Measurements from ENCODE around the gene TAGLN3. TPM values are rescaled to one million over a fixed set of nuclear protein-coding genes. Genes with fewer than 3 reads are reported as not detected.

TAGLN3 gene
- total and polyA plus RNA-seq, 11 donors, result 0.25 to 1.7 (median 0.77) TPM; not detected in 4

DNA sequence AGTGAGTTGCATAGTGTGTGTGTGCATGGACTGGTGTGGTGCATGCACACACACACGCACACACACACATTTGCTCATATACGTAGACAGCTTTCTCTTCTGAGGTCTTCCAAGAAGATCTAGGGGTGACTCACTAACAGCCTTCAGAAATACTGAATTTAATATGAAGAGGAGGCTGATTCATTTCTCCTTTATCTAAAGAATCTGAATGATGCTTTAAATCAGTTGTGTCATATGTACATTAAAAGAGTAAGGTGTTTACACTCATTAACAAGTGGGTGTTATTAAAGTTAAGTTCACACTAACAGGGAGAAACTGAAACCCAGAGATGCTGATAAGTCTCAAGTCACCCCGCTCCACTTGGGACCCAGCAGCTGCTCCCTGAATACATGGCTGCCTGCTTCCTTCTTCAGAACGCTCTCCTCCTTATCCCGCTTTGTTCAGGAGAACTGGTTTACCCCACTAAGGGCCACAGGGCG lies 57.8 kb downstream of the TAGLN3 start:
- WGBS, 4 donors, result 86 to 92% (median 89%) methylated on average over 6 of the region's 6 CpGs
- ATAC-seq (no peak), DNase-seq (no peak)
- no peak overlapping the region for H3K27ac ChIP-seq
- H3K9me3 ChIP-seq, result no peaks in the 10 kb centered on the region
- H3K36me3 ChIP-seq, result no peaks in the 10 kb centered on the region
- TF ChIP-seq, protein P1, sequence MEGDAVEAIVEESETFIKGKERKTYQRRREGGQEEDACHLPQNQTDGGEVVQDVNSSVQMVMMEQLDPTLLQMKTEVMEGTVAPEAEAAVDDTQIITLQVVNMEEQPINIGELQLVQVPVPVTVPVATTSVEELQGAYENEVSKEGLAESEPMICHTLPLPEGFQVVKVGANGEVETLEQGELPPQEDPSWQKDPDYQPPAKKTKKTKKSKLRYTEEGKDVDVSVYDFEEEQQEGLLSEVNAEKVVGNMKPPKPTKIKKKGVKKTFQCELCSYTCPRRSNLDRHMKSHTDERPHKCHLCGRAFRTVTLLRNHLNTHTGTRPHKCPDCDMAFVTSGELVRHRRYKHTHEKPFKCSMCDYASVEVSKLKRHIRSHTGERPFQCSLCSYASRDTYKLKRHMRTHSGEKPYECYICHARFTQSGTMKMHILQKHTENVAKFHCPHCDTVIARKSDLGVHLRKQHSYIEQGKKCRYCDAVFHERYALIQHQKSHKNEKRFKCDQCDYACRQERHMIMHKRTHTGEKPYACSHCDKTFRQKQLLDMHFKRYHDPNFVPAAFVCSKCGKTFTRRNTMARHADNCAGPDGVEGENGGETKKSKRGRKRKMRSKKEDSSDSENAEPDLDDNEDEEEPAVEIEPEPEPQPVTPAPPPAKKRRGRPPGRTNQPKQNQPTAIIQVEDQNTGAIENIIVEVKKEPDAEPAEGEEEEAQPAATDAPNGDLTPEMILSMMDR (IDR thresholded peaks at IDR 0.05), result no peak
- TF ChIP-seq POLR2A (IDR thresholded peaks at IDR 0.05), result no peak
- peaks cover 0 to 2% (median 0%) of the 10 kb centered on the region in 9 donors for H3K27me3 ChIP-seq
- no peaks in the 10 kb centered on the region for H3K4me1 ChIP-seq
- intact Hi-C loops (cut with DNase I), result no loop called here
- H3K4me3 ChIP-seq, result no peak overlapping the region

DNA sequence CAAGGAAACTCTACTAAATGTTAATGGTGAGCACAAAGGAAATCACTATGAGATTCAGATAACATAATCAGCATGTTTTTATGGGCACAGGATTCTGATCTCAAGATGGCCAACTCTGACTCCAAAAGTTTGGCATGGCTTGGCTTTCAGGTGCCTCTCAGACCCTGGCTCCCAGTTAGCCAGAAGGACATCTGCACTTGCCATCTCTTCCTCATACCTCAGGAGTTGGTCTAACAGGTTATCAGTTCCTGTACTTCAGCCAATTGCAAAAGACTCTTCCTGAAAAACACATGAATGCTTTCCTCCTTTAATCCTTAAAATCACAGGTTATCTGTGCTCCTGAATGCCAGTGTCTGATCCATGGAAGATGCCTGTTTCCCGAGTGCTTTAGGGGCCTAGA lies 60.8 kb downstream of the TAGLN3 start:
- ATAC-seq (no peak), DNase-seq (no peak)
- no peak overlapping the region for H3K4me3 ChIP-seq
- intact Hi-C loops (cut with DNase I), result no loop called here
- TF ChIP-seq, protein P1 (IDR thresholded peaks at IDR 0.05), result no peak
- TF ChIP-seq POLR2A (IDR thresholded peaks at IDR 0.05), result no peak
- no peaks in the 10 kb centered on the region for H3K36me3 ChIP-seq
- no peaks in the 10 kb centered on the region for H3K27me3 ChIP-seq
- H3K4me1 ChIP-seq, result no peaks in the 10 kb centered on the region
- H3K27ac ChIP-seq, result no peak overlapping the region
- no peaks in the 10 kb centered on the region for H3K9me3 ChIP-seq
- 73 to 93% (median 84%) methylated on average over 1 of the region's 1 CpG for WGBS, 4 donors

DNA sequence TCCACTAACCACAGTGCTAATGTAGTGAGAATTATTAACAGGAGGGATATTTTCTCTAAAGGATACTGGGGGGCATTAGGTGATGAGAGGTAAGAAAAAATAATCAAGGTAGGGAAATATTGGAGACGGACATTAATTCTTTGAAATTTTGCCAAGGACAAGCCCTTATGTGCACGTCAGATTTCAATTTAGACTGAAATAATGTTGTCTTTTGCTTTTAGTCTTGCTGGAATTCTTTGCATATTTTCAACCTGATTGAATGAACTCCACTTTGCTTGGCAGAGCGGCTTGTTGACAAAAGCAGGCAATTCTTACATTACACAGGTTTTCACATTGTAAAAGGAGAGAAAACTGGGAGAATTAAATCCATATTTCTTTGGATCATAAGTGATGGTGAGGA lies 62.4 kb downstream of the TAGLN3 start:
- ATAC-seq, result no peak
- 53 to 67% (median 62%) methylated on average over 3 of the region's 3 CpGs for WGBS, 4 donors
- Histone ChIP-seq H3K27ac (no peak overlapping the region), H3K9me3 (no peaks in the 10 kb centered on the region), H3K4me1 (no peaks in the 10 kb centered on the region), H3K36me3 (no peaks in the 10 kb centered on the region), H3K27me3 (no peaks in the 10 kb centered on the region), H3K4me3 (no peak overlapping the region)
- TF ChIP-seq POLR2A (IDR thresholded peaks at IDR 0.05), result no peak
- TF ChIP-seq, protein P1 (IDR thresholded peaks at IDR 0.05), result no peak
- intact Hi-C loops (cut with DNase I), result no loop called here
- DNase-seq, result no peak

Other genes starting within 250 kb of the TAGLN3 start
- 100 to 1,000 TPM in 8 of 9 donors, 10 to 100 TPM in 1; 85.1 to 280 (median 121) TPM for gene PHLDB2, start 139.7 kb upstream of the TAGLN3 start, total RNA-seq
- 10 to 100 TPM; 59.0 to 87.2 TPM for gene PHLDB2, start 139.7 kb upstream of the TAGLN3 start, polyA plus RNA-seq
- gene ABHD10, start 19.9 kb upstream of the TAGLN3 start, total RNA-seq, result 10 to 100 TPM; 26.5 to 50.1 (median 41.8) TPM
- 10 to 100 TPM; 13.5 to 40.0 TPM for gene ABHD10, start 19.9 kb upstream of the TAGLN3 start, polyA plus RNA-seq
- gene TMPRSS7, start 35.8 kb downstream of the TAGLN3 start, total RNA-seq, result not detected
- not detected for gene TMPRSS7, start 35.8 kb downstream of the TAGLN3 start, polyA plus RNA-seq
- gene C3orf52, start 87.5 kb downstream of the TAGLN3 start, total RNA-seq, result 1 to 10 TPM; 1.4 to 7.8 (median 4.9) TPM
- 1 to 10 TPM; 2.0 to 9.6 TPM for gene C3orf52, start 87.5 kb downstream of the TAGLN3 start, polyA plus RNA-seq
- under 1 TPM in 2 of 9 donors, not detected in 7; 0.27 to 0.59 TPM for gene GCSAM, start 134.3 kb downstream of the TAGLN3 start, total RNA-seq
- under 1 TPM in 1 of 2 donors, not detected in 1; 0.12 TPM for gene GCSAM, start 134.3 kb downstream of the TAGLN3 start, polyA plus RNA-seq